H9 (cell line): ENCODE measurements around the gene NCLN. TPM values are rescaled to one million over a fixed set of nuclear protein-coding genes. Genes with fewer than 3 reads are reported as not detected.

Experiments
- DNase-seq: peaks from one replicate; pipeline ENCODE4 v3.0.0-alpha.2; 2017
- H2AFZ ChIP-seq: one replicate; pipeline ENCODE4 v1.6.1; 2013; ENCODE audit warnings: mild to moderate bottlenecking, low read length, control low read depth, moderate library complexity
- H2AK5ac ChIP-seq: 2 replicates; pipeline ENCODE4 v1.6.1; 2013; ENCODE audit warnings: low read length, control low read depth, mixed read lengths; ENCODE audit not compliant: insufficient read length
- H2BK120ac ChIP-seq: one replicate; pipeline ENCODE4 v1.6.1; 2013; ENCODE audit warnings: low read depth, mild to moderate bottlenecking, low read length, control low read depth, inconsistent platforms; ENCODE audit not compliant: poor library complexity, severe bottlenecking
- H2BK12ac ChIP-seq: 2 replicates; pipeline ENCODE4 v1.6.1; 2013; ENCODE audit warnings: low read length, control low read depth, mixed read lengths, low read depth; ENCODE audit not compliant: insufficient read length
- H2BK15ac ChIP-seq: 2 replicates; pipeline ENCODE4 v1.6.1; 2013; ENCODE audit warnings: low read depth, low read length, control low read depth
- H2BK20ac ChIP-seq: one replicate; pipeline ENCODE4 v1.6.1; 2013; ENCODE audit warnings: low read depth, mild to moderate bottlenecking, low read length, control low read depth, inconsistent platforms; ENCODE audit not compliant: poor library complexity, severe bottlenecking
- H2BK5ac ChIP-seq: 2 replicates; pipeline ENCODE4 v1.6.1; 2013; ENCODE audit warnings: low read length, control low read depth, mixed read lengths; ENCODE audit not compliant: insufficient read length
- H3K14ac ChIP-seq: 2 replicates; pipeline ENCODE4 v1.6.1; 2013; ENCODE audit warnings: low read length, control low read depth; ENCODE audit not compliant: insufficient read depth
- H3K18ac ChIP-seq: 2 replicates; pipeline ENCODE4 v1.6.1; 2013; ENCODE audit warnings: low read depth, mild to moderate bottlenecking, mixed read lengths, low read length, control low read depth; ENCODE audit not compliant: insufficient read length
- H3K23ac ChIP-seq: 2 replicates; pipeline ENCODE4 v1.6.1; 2013; ENCODE audit warnings: low read length, control low read depth, mixed read lengths, low read depth; ENCODE audit not compliant: insufficient read length
- H3K23me2 ChIP-seq: 2 replicates; pipeline ENCODE4 v1.6.1; 2013; ENCODE audit warnings: low read depth, mild to moderate bottlenecking, mixed read lengths, low read length, control low read depth; ENCODE audit not compliant: insufficient read length, poor library complexity, severe bottlenecking
- H3K27ac ChIP-seq: 2 replicates; pipeline ENCODE4 v1.5.1; 2013; ENCODE audit warnings: low read length, control low read depth, mixed read lengths, low read depth; ENCODE audit not compliant: insufficient read length
- H3K27me3 ChIP-seq: 2 replicates; pipeline ENCODE4 v1.6.1; 2013; ENCODE audit warnings: low read length, control low read depth, inconsistent platforms; ENCODE audit not compliant: insufficient read depth
- H3K4ac ChIP-seq: 2 replicates; pipeline ENCODE4 v1.6.1; 2013; ENCODE audit warnings: low read depth, mild to moderate bottlenecking, control low read depth, inconsistent platforms, low read length, moderate library complexity
- H3K4me1 ChIP-seq: 2 replicates; pipeline ENCODE4 v1.6.1; 2013; ENCODE audit warnings: low read length, control low read depth, inconsistent platforms; ENCODE audit not compliant: insufficient read depth
- H3K4me2 ChIP-seq: 2 replicates; pipeline ENCODE4 v1.6.1; 2013; ENCODE audit warnings: low read length, control low read depth, mixed read lengths; ENCODE audit not compliant: insufficient read length, insufficient read depth
- H3K56ac ChIP-seq: 2 replicates; pipeline ENCODE4 v1.6.1; 2013; ENCODE audit warnings: low read depth, mild to moderate bottlenecking, mixed read lengths, low read length, control low read depth; ENCODE audit not compliant: insufficient read length
- H3K79me1 ChIP-seq: 2 replicates; pipeline ENCODE4 v1.6.1; 2013; ENCODE audit warnings: low read depth, mild to moderate bottlenecking, moderate library complexity, low read length, control low read depth, inconsistent platforms; ENCODE audit not compliant: insufficient read depth, poor library complexity, severe bottlenecking
- H3K79me2 ChIP-seq: 2 replicates; pipeline ENCODE4 v1.6.1; 2013; ENCODE audit warnings: low read length, control low read depth, inconsistent platforms; ENCODE audit not compliant: insufficient read depth
- H3K9ac ChIP-seq: 2 replicates; pipeline ENCODE4 v1.6.1; 2013; ENCODE audit warnings: low read length, control low read depth, mixed read lengths; ENCODE audit not compliant: insufficient read length; ENCODE audit errors: extremely low read depth
- H3K9me3 ChIP-seq: one replicate; pipeline ENCODE4 v1.6.1; 2013; ENCODE audit warnings: low read depth, low read length, inconsistent platforms; ENCODE audit not compliant: control insufficient read depth
- H3T11ph ChIP-seq: one replicate; pipeline ENCODE4 v1.6.1; 2013; ENCODE audit warnings: mild to moderate bottlenecking, low read length, control low read depth, inconsistent platforms
- H4K20me1 ChIP-seq: one replicate; pipeline ENCODE4 v1.6.1; 2013; ENCODE audit not compliant: control insufficient read depth, insufficient read length, insufficient read depth
- H4K5ac ChIP-seq: 2 replicates; pipeline ENCODE4 v1.6.1; 2013; ENCODE audit warnings: low read depth, mild to moderate bottlenecking, mixed read lengths, low read length, control low read depth; ENCODE audit not compliant: insufficient read length
- H4K8ac ChIP-seq: replicated peaks from 2 replicates; pipeline ENCODE4 v1.6.1; 2013; ENCODE audit warnings: low read length, control low read depth, mixed read lengths, low read depth; ENCODE audit not compliant: insufficient read length
- H4K91ac ChIP-seq: 2 replicates; pipeline ENCODE4 v1.6.1; 2013; ENCODE audit warnings: low read depth, mild to moderate bottlenecking, moderate library complexity, mixed read lengths, low read length, control low read depth; ENCODE audit not compliant: insufficient read length
- H3K27ac Mint-ChIP-seq, 3 experiments: 2 replicates in 2 of 3; 3 replicates in 1 of 3; pipeline ENCODE4 v1.8.0; 2020 to 2021; ENCODE audit warnings: mixed read lengths in 3 of 3, mild to moderate bottlenecking in 1 of 3, moderate library complexity in 1 of 3
- H3K27me3 Mint-ChIP-seq: 2 replicates; pipeline ENCODE4 v1.8.0; 2021; ENCODE audit warnings: low read depth, mild to moderate bottlenecking, moderate library complexity, mixed read lengths
- H3K36me3 Mint-ChIP-seq, 3 experiments: 2 replicates in 2 of 3; 3 replicates in 1 of 3; pipeline ENCODE4 v1.8.0; 2020 to 2021; ENCODE audit warnings: low read depth in 3 of 3, mixed read lengths in 3 of 3; ENCODE audit not compliant: insufficient read depth in 1 of 3
- H3K4me1 Mint-ChIP-seq, 2 experiments: 2 replicates each; pipeline ENCODE4 v1.8.0; 2020; ENCODE audit warnings: mixed read lengths in 2 of 2
- H3K4me3 Mint-ChIP-seq, 2 experiments: 2 replicates in 1 of 2; 3 replicates in 1 of 2; pipeline ENCODE4 v1.8.0; 2020 to 2021; ENCODE audit warnings: mild to moderate bottlenecking in 2 of 2, mixed read lengths in 2 of 2, moderate library complexity in 1 of 2
- H3K9me3 Mint-ChIP-seq, 2 experiments: 2 replicates in 1 of 2; 3 replicates in 1 of 2; pipeline ENCODE4 v1.8.0; 2020; ENCODE audit warnings: mild to moderate bottlenecking in 2 of 2, mixed read lengths in 2 of 2, moderate library complexity in 1 of 2
- total RNA-seq: library from RNA; stranded (reverse); gene quantifications from 2 replicates; pipeline ENCODE4 v1.2.1, GENCODE V29; 2021
- TF ChIP-seq, protein P1 (sequence below): fragments of 200-600 bp; sonication (generic); conservative IDR thresholded peaks from 3 replicates; pipeline ENCODE4 v1.8.0; 2021; ENCODE audit warnings: antibody characterized with exemption, mild to moderate bottlenecking

The NCLN gene
- total RNA-seq, 1 experiment from 2014 or later = 94.8 TPM

DNA sequence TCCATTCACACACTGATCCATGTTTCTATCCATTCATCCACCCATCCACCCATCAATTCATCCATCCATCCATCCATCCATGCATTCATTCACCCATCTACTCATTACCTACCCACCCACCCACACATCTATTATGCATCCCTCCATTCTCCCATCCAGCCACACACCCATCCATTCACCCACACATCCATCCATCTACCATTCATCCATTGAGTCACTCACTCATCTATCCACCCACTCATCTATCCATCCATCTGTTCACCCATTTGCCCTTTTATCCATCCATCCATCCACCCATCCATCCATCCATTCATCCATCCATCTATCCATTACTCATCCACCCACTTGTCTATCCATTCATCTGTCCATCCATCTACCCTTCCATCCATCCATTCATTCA lies 68.8 kb downstream of the NCLN start:
- peaks cover 22% of the 10 kb centered on the region for H3K27me3 Mint-ChIP-seq

More for the DNA sequence above, 68.8 kb downstream of the NCLN start:
- Histone ChIP-seq H3K27me3 (no peaks in the 10 kb centered on the region), H2AFZ (no peak overlapping the region), H4K8ac (no peak overlapping the region), H3K9me3 (no peaks in the 10 kb centered on the region), H3K23ac (no peak overlapping the region), H4K91ac (no peak overlapping the region), H3K14ac (no peak overlapping the region), H3T11ph (no peak overlapping the region), H3K4ac (no peak overlapping the region), H3K23me2 (no peaks in the 10 kb centered on the region), H3K18ac (no peak overlapping the region), H2AK5ac (no peak overlapping the region), H2BK120ac (no peak overlapping the region), H4K20me1 (no peaks in the 10 kb centered on the region), H2BK20ac (no peak overlapping the region), H3K56ac (no peak overlapping the region), H2BK5ac (no peak overlapping the region), H3K4me1 (no peaks in the 10 kb centered on the region), H4K5ac (no peak overlapping the region), H2BK12ac (no peak overlapping the region), H3K79me2 (no peaks in the 10 kb centered on the region), H3K27ac (no peak overlapping the region), H3K9ac (no peak overlapping the region), H3K79me1 (no peaks in the 10 kb centered on the region), H2BK15ac (no peak overlapping the region), H3K4me2 (no peak overlapping the region)
- peaks cover 0 to 1% of the 10 kb centered on the region in 2 experiments; a peak in 2 of 4 replicates for H3K4me1 Mint-ChIP-seq
- no peak overlapping the region for H3K27ac Mint-ChIP-seq
- no peak for DNase-seq
- TF ChIP-seq, protein P1, sequence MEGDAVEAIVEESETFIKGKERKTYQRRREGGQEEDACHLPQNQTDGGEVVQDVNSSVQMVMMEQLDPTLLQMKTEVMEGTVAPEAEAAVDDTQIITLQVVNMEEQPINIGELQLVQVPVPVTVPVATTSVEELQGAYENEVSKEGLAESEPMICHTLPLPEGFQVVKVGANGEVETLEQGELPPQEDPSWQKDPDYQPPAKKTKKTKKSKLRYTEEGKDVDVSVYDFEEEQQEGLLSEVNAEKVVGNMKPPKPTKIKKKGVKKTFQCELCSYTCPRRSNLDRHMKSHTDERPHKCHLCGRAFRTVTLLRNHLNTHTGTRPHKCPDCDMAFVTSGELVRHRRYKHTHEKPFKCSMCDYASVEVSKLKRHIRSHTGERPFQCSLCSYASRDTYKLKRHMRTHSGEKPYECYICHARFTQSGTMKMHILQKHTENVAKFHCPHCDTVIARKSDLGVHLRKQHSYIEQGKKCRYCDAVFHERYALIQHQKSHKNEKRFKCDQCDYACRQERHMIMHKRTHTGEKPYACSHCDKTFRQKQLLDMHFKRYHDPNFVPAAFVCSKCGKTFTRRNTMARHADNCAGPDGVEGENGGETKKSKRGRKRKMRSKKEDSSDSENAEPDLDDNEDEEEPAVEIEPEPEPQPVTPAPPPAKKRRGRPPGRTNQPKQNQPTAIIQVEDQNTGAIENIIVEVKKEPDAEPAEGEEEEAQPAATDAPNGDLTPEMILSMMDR = no peak
- H3K9me3 Mint-ChIP-seq = no peaks in the 10 kb centered on the region; a peak in 2 of 5 replicates
- H3K36me3 Mint-ChIP-seq = peaks cover 8 to 34% (median 32%) of the 10 kb centered on the region in 3 experiments
- H3K4me3 Mint-ChIP-seq = peak overlapping the region in 1 of 2 experiments; percentile 21; a peak in 2 of 5 replicates
